ENCODE results near the gene BTNL8. TPM values are rescaled to one million over a fixed set of nuclear protein-coding genes. Genes with fewer than 3 reads are reported as not detected.

Gene BTNL8
- total RNA-seq, 3 donors from 2014 or later (not counting 1 experiment from before 2014, with no cell fraction given) = 0.75 TPM; not detected in 2

- Mint-ChIP-seq H3K27me3 (ENCODE audit: low read depth in 2 of 2) (peaks cover 10 to 16% of the 10 kb centered on the region in 2 donors), H3K9me3 (no peaks in the 10 kb centered on the region), H3K4me1 (no peaks in the 10 kb centered on the region), H3K36me3 (no peaks in the 10 kb centered on the region), H3K4me3 (no peak overlapping the region), H3K27ac (no peak overlapping the region)
- no peaks in the 10 kb centered on the region for H3K9me3 ChIP-seq (ENCODE audit: control insufficient read depth, insufficient read depth, low read length)
- peaks cover 3% of the 10 kb centered on the region for H3K27me3 ChIP-seq (ENCODE audit: control insufficient read depth, insufficient read depth, low read length)
- ATAC-seq (no peak), DNase-seq (no peak)
- intact Hi-C loops (cut with micrococcal nuclease) = no loop called here
- WGBS (ENCODE audit: insufficient coverage) = 91% methylated on average over 2 of the region's 2 CpGs
- TF ChIP-seq, protein P1, sequence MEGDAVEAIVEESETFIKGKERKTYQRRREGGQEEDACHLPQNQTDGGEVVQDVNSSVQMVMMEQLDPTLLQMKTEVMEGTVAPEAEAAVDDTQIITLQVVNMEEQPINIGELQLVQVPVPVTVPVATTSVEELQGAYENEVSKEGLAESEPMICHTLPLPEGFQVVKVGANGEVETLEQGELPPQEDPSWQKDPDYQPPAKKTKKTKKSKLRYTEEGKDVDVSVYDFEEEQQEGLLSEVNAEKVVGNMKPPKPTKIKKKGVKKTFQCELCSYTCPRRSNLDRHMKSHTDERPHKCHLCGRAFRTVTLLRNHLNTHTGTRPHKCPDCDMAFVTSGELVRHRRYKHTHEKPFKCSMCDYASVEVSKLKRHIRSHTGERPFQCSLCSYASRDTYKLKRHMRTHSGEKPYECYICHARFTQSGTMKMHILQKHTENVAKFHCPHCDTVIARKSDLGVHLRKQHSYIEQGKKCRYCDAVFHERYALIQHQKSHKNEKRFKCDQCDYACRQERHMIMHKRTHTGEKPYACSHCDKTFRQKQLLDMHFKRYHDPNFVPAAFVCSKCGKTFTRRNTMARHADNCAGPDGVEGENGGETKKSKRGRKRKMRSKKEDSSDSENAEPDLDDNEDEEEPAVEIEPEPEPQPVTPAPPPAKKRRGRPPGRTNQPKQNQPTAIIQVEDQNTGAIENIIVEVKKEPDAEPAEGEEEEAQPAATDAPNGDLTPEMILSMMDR (IDR thresholded peaks at IDR 0.05) = no peak
- no peak overlapping the region for H3K4me3 ChIP-seq (ENCODE audit: low read length)
- no peaks in the 10 kb centered on the region for H3K36me3 ChIP-seq (ENCODE audit: control insufficient read depth, insufficient read depth, low read length)
- H3K27ac ChIP-seq (ENCODE audit: low read length) = no peak overlapping the region
- no peaks in the 10 kb centered on the region for H3K4me1 ChIP-seq (ENCODE audit: control insufficient read depth, insufficient read depth, low read length)
Measured at GRCh38 chr5:180914646-180915045, 15.7 kb downstream of the BTNL8 start.

DNA sequence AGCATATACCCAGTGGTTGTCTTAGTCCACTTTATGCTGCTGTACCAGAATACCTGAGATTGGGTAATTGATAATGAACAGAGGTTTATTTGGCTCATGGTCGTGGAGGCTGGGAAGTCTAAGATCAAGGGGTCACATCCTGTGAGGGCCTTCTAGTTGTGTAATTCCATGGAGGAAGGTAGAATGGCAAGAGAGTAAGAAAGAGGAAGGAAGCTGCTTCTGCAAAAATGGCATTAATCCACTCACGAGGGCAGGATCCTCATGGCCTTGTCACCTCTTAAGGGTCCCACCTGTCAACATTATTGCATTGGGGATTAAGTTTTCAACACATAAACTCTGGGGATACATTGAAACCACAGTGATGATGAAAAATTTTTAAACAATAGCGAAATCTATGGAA is 17.0 kb downstream of the BTNL8 start:
- Histone ChIP-seq H3K27me3 (ENCODE audit: control insufficient read depth, insufficient read depth, low read length) (peaks cover 3% of the 10 kb centered on the region), H3K4me1 (ENCODE audit: control insufficient read depth, insufficient read depth, low read length) (no peaks in the 10 kb centered on the region), H3K4me3 (ENCODE audit: low read length) (no peak overlapping the region), H3K27ac (ENCODE audit: low read length) (no peak overlapping the region), H3K9me3 (ENCODE audit: control insufficient read depth, insufficient read depth, low read length) (no peaks in the 10 kb centered on the region), H3K36me3 (ENCODE audit: control insufficient read depth, insufficient read depth, low read length) (no peaks in the 10 kb centered on the region)
- no peak overlapping the region for H3K27ac Mint-ChIP-seq
- H3K9me3 Mint-ChIP-seq = no peaks in the 10 kb centered on the region
- intact Hi-C loops (cut with micrococcal nuclease) = no loop called here
- ATAC-seq (no peak), DNase-seq (no peak)
- H3K27me3 Mint-ChIP-seq (ENCODE audit: low read depth in 2 of 2) = peaks cover 5 to 19% of the 10 kb centered on the region in 2 donors
- 23% methylated on average over 2 of the region's 3 CpGs for WGBS (ENCODE audit: insufficient coverage)
- H3K36me3 Mint-ChIP-seq = no peaks in the 10 kb centered on the region
- no peak overlapping the region for H3K4me3 Mint-ChIP-seq
- no peaks in the 10 kb centered on the region for H3K4me1 Mint-ChIP-seq
- TF ChIP-seq, protein P1 (IDR thresholded peaks at IDR 0.05) = no peak

- WGBS (ENCODE audit: insufficient coverage) = no CpG with 5 or more reads among the region's 1 CpG
- Mint-ChIP-seq H3K4me1 (no peaks in the 10 kb centered on the region), H3K4me3 (no peak overlapping the region), H3K36me3 (no peaks in the 10 kb centered on the region), H3K9me3 (peaks cover 2 to 9% of the 10 kb centered on the region in 2 donors), H3K27me3 (ENCODE audit: low read depth in 2 of 2) (peaks cover 13 to 30% of the 10 kb centered on the region in 2 donors), H3K27ac (no peak overlapping the region)
- no peaks in the 10 kb centered on the region for H3K4me1 ChIP-seq (ENCODE audit: control insufficient read depth, insufficient read depth, low read length)
- no peaks in the 10 kb centered on the region for H3K36me3 ChIP-seq (ENCODE audit: control insufficient read depth, insufficient read depth, low read length)
- no peaks in the 10 kb centered on the region for H3K9me3 ChIP-seq (ENCODE audit: control insufficient read depth, insufficient read depth, low read length)
- intact Hi-C loops (cut with micrococcal nuclease) = no loop called here
- ATAC-seq (no peak), DNase-seq (no peak)
- H3K27me3 ChIP-seq (ENCODE audit: control insufficient read depth, insufficient read depth, low read length) = peaks cover 6% of the 10 kb centered on the region
- H3K4me3 ChIP-seq (ENCODE audit: low read length) = no peak overlapping the region
- H3K27ac ChIP-seq (ENCODE audit: low read length) = no peak overlapping the region
- TF ChIP-seq, protein P1 (IDR thresholded peaks at IDR 0.05) = no peak
Measured at GRCh38 chr5:180918380-180918779, 19.4 kb downstream of the BTNL8 start.

- Mint-ChIP-seq H3K36me3 (peaks cover 8% of the 10 kb centered on the region), H3K27ac (no peak overlapping the region), H3K27me3 (ENCODE audit: low read depth in 2 of 2) (peaks cover 22 to 40% of the 10 kb centered on the region in 2 donors), H3K4me1 (no peaks in the 10 kb centered on the region), H3K4me3 (no peak overlapping the region), H3K9me3 (peaks cover 4 to 17% of the 10 kb centered on the region in 2 donors)
- Histone ChIP-seq H3K9me3 (ENCODE audit: control insufficient read depth, insufficient read depth, low read length) (peaks cover 7% of the 10 kb centered on the region), H3K27ac (ENCODE audit: low read length) (no peak overlapping the region), H3K36me3 (ENCODE audit: control insufficient read depth, insufficient read depth, low read length) (no peaks in the 10 kb centered on the region), H3K27me3 (ENCODE audit: control insufficient read depth, insufficient read depth, low read length) (peaks cover 8% of the 10 kb centered on the region), H3K4me1 (ENCODE audit: control insufficient read depth, insufficient read depth, low read length) (no peaks in the 10 kb centered on the region), H3K4me3 (ENCODE audit: low read length) (no peak overlapping the region)
- intact Hi-C loops (cut with micrococcal nuclease) = no loop called here
- DNase-seq (no peak), ATAC-seq (no peak)
- TF ChIP-seq, protein P1 (IDR thresholded peaks at IDR 0.05) = no peak
Measured at GRCh38 chr5:180920710-180921109, 21.8 kb downstream of the BTNL8 start.
